GM12875 (cell line): ENCODE results near the gene LEMD3.

Experiments used
- H3K4me3 ChIP-seq: one replicate; pipeline ENCODE4 v1.5.1; 2011; ENCODE audit warnings: low read depth, low read length, control low read depth
- CTCF ChIP-seq: IDR thresholded peaks from 2 replicates; pipeline ENCODE4 v1.5.1; 2011; ENCODE audit warnings: low read depth, mild to moderate bottlenecking, control low read depth, inconsistent platforms, low read length, moderate library complexity, borderline replicate concordance; ENCODE audit not compliant: insufficient read depth

Gene LEMD3

GRCh38 chr12:65125975-65126374 lies 43.4 kb upstream of the LEMD3 start:
- no peak for TF ChIP-seq CTCF
- no peak overlapping the region for H3K4me3 ChIP-seq

GRCh38 chr12:65126482-65126881 lies 42.9 kb upstream of the LEMD3 start:
- no peak overlapping the region for H3K4me3 ChIP-seq
- no peak for TF ChIP-seq CTCF

GRCh38 chr12:65133879-65134278 lies 35.5 kb upstream of the LEMD3 start:
- H3K4me3 ChIP-seq, result no peak overlapping the region
- no peak for TF ChIP-seq CTCF

GRCh38 chr12:65139389-65139788 lies 30.0 kb upstream of the LEMD3 start:
- H3K4me3 ChIP-seq, result no peak overlapping the region
- TF ChIP-seq CTCF, result no peak

GRCh38 chr12:65140738-65141137 lies 28.6 kb upstream of the LEMD3 start:
- no peak overlapping the region for H3K4me3 ChIP-seq
- TF ChIP-seq CTCF, result no peak

GRCh38 chr12:65147312-65147905 lies 22.0 kb upstream of the LEMD3 start:
- no peak for TF ChIP-seq CTCF
- no peak overlapping the region for H3K4me3 ChIP-seq

GRCh38 chr12:65152012-65152411 lies 17.4 kb upstream of the LEMD3 start:
- no peak overlapping the region for H3K4me3 ChIP-seq
- no peak for TF ChIP-seq CTCF
